ENCODE data around the gene HTR5A.

The HTR5A gene

DNA sequence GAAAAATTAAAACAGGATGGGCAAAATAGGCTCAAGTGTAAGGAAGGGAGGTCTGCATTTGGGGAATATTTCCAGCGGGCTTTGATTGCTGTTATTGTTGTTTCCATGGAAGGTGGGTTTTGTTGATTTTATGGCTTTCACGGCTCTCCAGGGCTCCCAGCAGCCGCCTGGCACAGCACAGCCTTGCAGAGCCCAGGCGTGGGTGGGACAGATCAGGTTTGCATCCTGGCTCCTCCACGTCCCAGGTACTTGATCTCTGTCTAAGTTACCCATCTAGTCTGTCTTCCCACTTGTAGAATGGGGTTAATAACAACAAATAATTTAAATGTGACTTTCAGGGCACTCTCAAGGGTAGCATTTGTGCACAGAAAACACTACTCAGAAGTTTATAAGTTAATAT, 45.2 kb downstream of the HTR5A start:
- Histone ChIP-seq H3K36me3 (ENCODE audit: control insufficient read depth, low read length) (no peaks in the 10 kb centered on the region), H3F3A (ENCODE audit: control insufficient read depth, insufficient read depth) (no peaks in the 10 kb centered on the region), H3K4me1 (ENCODE audit: control insufficient read depth, low read length) (no peaks in the 10 kb centered on the region), H4K20me1 (ENCODE audit: control insufficient read depth, insufficient read depth, low read depth, low read length) (no peaks in the 10 kb centered on the region), H3K79me2 (ENCODE audit: control insufficient read depth, low read length) (no peaks in the 10 kb centered on the region), H3K27ac (ENCODE audit: low read depth, low read length) (no peak overlapping the region), H3K4me3 (ENCODE audit: low read length) (no peak overlapping the region), H3K9me2 (replicated peaks; ENCODE audit: control insufficient read depth, low read length) (no peaks in the 10 kb centered on the region), H3K27me3 (ENCODE audit: control insufficient read depth, low read length) (peaks cover 8% of the 10 kb centered on the region; the same call in 1 of the 2 replicates), H3K4me2 (ENCODE audit: low read length) (no peak overlapping the region), H3K9me3 (ENCODE audit: control insufficient read depth, insufficient read depth, low read length) (no peaks in the 10 kb centered on the region)
- TF ChIP-seq EZH2phosphoT487 (IDR thresholded peaks at IDR 0.05; ENCODE audit: borderline replicate concordance, low read length), result no peak
- TF ChIP-seq, protein P1, sequence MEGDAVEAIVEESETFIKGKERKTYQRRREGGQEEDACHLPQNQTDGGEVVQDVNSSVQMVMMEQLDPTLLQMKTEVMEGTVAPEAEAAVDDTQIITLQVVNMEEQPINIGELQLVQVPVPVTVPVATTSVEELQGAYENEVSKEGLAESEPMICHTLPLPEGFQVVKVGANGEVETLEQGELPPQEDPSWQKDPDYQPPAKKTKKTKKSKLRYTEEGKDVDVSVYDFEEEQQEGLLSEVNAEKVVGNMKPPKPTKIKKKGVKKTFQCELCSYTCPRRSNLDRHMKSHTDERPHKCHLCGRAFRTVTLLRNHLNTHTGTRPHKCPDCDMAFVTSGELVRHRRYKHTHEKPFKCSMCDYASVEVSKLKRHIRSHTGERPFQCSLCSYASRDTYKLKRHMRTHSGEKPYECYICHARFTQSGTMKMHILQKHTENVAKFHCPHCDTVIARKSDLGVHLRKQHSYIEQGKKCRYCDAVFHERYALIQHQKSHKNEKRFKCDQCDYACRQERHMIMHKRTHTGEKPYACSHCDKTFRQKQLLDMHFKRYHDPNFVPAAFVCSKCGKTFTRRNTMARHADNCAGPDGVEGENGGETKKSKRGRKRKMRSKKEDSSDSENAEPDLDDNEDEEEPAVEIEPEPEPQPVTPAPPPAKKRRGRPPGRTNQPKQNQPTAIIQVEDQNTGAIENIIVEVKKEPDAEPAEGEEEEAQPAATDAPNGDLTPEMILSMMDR (IDR thresholded peaks at IDR 0.05; ENCODE audit: low read depth, low read length, poor library complexity, severe bottlenecking), result no peak

DNA sequence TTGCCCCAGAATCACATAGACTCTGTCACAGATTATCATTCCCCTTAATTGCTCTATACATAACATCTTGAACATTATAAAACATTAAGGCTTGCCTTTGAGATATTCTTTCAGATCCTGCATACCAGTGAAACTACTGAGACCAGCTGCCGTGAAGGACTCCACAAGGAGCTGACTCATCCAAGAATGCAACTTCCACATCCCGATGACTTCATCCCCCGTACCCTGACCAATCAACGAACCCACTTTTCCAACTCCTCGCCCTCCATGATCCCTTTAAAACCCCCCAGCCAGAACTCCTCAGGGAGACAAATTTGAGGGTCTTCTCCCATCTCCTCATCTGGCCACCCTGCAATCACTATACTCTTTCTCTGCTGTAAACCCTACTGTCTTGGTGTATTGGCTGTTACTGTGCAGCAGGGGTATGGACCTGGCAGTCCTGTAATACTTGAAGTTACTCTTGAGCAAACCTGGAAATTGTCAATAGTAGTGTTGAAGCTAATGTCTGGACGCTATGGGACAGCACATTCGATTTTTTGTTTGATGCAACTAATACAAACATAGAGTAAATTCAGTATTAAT, 49.8 kb downstream of the HTR5A start:
- no peaks in the 10 kb centered on the region for H3F3A ChIP-seq (ENCODE audit: control insufficient read depth, insufficient read depth)
- H3K36me3 ChIP-seq (ENCODE audit: control insufficient read depth, low read length), result no peaks in the 10 kb centered on the region
- no peak overlapping the region for H3K27ac ChIP-seq (ENCODE audit: low read depth, low read length)
- H4K20me1 ChIP-seq (ENCODE audit: control insufficient read depth, insufficient read depth, low read depth, low read length), result no peaks in the 10 kb centered on the region
- no peaks in the 10 kb centered on the region for H3K9me3 ChIP-seq (ENCODE audit: control insufficient read depth, insufficient read depth, low read length)
- TF ChIP-seq EZH2phosphoT487 (IDR thresholded peaks at IDR 0.05; ENCODE audit: borderline replicate concordance, low read length), result no peak
- TF ChIP-seq, protein P1 (IDR thresholded peaks at IDR 0.05; ENCODE audit: low read depth, low read length, poor library complexity, severe bottlenecking), result no peak
- H3K4me3 ChIP-seq (ENCODE audit: low read length), result no peak overlapping the region
- H3K4me1 ChIP-seq (ENCODE audit: control insufficient read depth, low read length), result no peaks in the 10 kb centered on the region
- H3K4me2 ChIP-seq (ENCODE audit: low read length), result no peak overlapping the region
- H3K27me3 ChIP-seq (ENCODE audit: control insufficient read depth, low read length), result peaks cover 10% of the 10 kb centered on the region; the same call in 1 of the 2 replicates
- H3K9me2 ChIP-seq (replicated peaks; ENCODE audit: control insufficient read depth, low read length), result no peaks in the 10 kb centered on the region
- H3K79me2 ChIP-seq (ENCODE audit: control insufficient read depth, low read length), result no peaks in the 10 kb centered on the region

DNA sequence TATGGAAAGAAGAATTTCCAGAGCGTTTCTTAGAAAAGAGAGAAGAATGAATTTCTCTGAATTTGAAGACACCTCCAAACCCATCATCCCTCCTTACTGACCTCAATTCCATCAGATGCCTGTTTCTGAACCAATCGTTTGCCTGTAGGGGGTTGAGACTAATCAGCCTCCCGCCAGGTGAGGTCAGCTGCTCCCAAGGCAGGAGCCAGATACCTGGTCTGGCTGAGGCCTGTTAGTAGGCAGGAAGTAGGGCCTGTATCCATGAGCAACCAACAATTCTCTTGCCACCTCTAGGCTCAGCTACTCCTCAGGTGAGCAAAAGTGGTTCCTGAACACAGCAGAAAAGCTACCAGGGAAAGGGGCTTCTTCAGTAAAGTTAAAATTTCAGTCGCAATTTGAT, 50.3 kb downstream of the HTR5A start:
- Histone ChIP-seq H3K9me3 (ENCODE audit: control insufficient read depth, insufficient read depth, low read length) (no peaks in the 10 kb centered on the region), H3K27ac (ENCODE audit: low read depth, low read length) (no peak overlapping the region), H3K4me3 (ENCODE audit: low read length) (no peak overlapping the region), H3K79me2 (ENCODE audit: control insufficient read depth, low read length) (no peaks in the 10 kb centered on the region), H3K9me2 (replicated peaks; ENCODE audit: control insufficient read depth, low read length) (no peaks in the 10 kb centered on the region), H4K20me1 (ENCODE audit: control insufficient read depth, insufficient read depth, low read depth, low read length) (no peaks in the 10 kb centered on the region), H3K36me3 (ENCODE audit: control insufficient read depth, low read length) (no peaks in the 10 kb centered on the region), H3K4me1 (ENCODE audit: control insufficient read depth, low read length) (no peaks in the 10 kb centered on the region), H3F3A (ENCODE audit: control insufficient read depth, insufficient read depth) (no peaks in the 10 kb centered on the region), H3K4me2 (ENCODE audit: low read length) (no peak overlapping the region), H3K27me3 (ENCODE audit: control insufficient read depth, low read length) (peaks cover 10% of the 10 kb centered on the region; the same call in 1 of the 2 replicates)
- TF ChIP-seq EZH2phosphoT487 (IDR thresholded peaks at IDR 0.05; ENCODE audit: borderline replicate concordance, low read length), result no peak
- TF ChIP-seq, protein P1 (IDR thresholded peaks at IDR 0.05; ENCODE audit: low read depth, low read length, poor library complexity, severe bottlenecking), result no peak

All from DOHH2 (cell line).